ENCODE results near the gene ATF7.
"Not testable (repeated sequence)": the region's sequence is repeated elsewhere in the genome, so short reads cannot be mapped to it uniquely, and the experiment has no call there.

ATF7 gene

GRCh38 chr12:53625946-53626701, at the start of gene ATF7:
ATF7 (minus strand) TSS chr12:53626382; CDS start chr12:53601000, 25,382 bp downstream.
- peak; percentile 95 for DNase-seq (ENCODE audit: low read depth)

GRCh38 chr12:53674977-53675700, 49.0 kb upstream of the ATF7 start:
- DNase-seq (ENCODE audit: low read depth): no peak

- DNase-seq (ENCODE audit: low read depth): no peak
Observed at GRCh38 chr12:53670971-53671370, 44.8 kb upstream of the ATF7 start.

- peak; percentile 84 for DNase-seq (ENCODE audit: low read depth)
Observed at GRCh38 chr12:53670308-53670707, 44.1 kb upstream of the ATF7 start.

GRCh38 chr12:53667080-53667479, 40.9 kb upstream of the ATF7 start:
- no peak for DNase-seq (ENCODE audit: low read depth)

GRCh38 chr12:53664936-53665335, 38.8 kb upstream of the ATF7 start:
- no peak for DNase-seq (ENCODE audit: low read depth)

- DNase-seq (ENCODE audit: low read depth): no peak
Observed at GRCh38 chr12:53664191-53664590, 38.0 kb upstream of the ATF7 start.

- DNase-seq (ENCODE audit: low read depth): no peak
Observed at GRCh38 chr12:53660041-53660440, 33.9 kb upstream of the ATF7 start.

- no peak for DNase-seq (ENCODE audit: low read depth)
Observed at GRCh38 chr12:53659571-53659981, 33.4 kb upstream of the ATF7 start.

GRCh38 chr12:53659011-53659551, 32.9 kb upstream of the ATF7 start:
- peak; percentile 29 for DNase-seq (ENCODE audit: low read depth)

- no peak for DNase-seq (ENCODE audit: low read depth)
Observed at GRCh38 chr12:53657041-53657440, 30.9 kb upstream of the ATF7 start.

- DNase-seq (ENCODE audit: low read depth): no peak
Observed at GRCh38 chr12:53653595-53653994, 27.4 kb upstream of the ATF7 start.

GRCh38 chr12:53652366-53652765, 26.2 kb upstream of the ATF7 start:
- peak; percentile 76 for DNase-seq (ENCODE audit: low read depth)

- no peak for DNase-seq (ENCODE audit: low read depth)
Observed at GRCh38 chr12:53651737-53652136, 25.6 kb upstream of the ATF7 start.

- not testable (repeated sequence) for DNase-seq (ENCODE audit: low read depth)
Observed at GRCh38 chr12:53646300-53646699, 20.1 kb upstream of the ATF7 start.

- DNase-seq (ENCODE audit: low read depth): no peak
Observed at GRCh38 chr12:53645165-53645564, 19.0 kb upstream of the ATF7 start.

GRCh38 chr12:53644133-53644532, 18.0 kb upstream of the ATF7 start:
- no peak for DNase-seq (ENCODE audit: low read depth)

- DNase-seq (ENCODE audit: low read depth): no peak
Observed at GRCh38 chr12:53643232-53643979, 17.2 kb upstream of the ATF7 start.

GRCh38 chr12:53638057-53638456, 11.9 kb upstream of the ATF7 start:
- no peak for DNase-seq (ENCODE audit: low read depth)

- DNase-seq (ENCODE audit: low read depth): no peak
Observed at GRCh38 chr12:53636641-53637040, 10.5 kb upstream of the ATF7 start.

GRCh38 chr12:53635708-53636107, 9.5 kb upstream of the ATF7 start:
- DNase-seq (ENCODE audit: low read depth): not testable (repeated sequence)

- DNase-seq (ENCODE audit: low read depth): no peak
Observed at GRCh38 chr12:53631721-53632120, 5.5 kb upstream of the ATF7 start.
